ENCODE data around the gene ZNRF3.
"Not testable (repeated sequence)": the region's sequence is repeated elsewhere in the genome, so short reads cannot be mapped to it uniquely, and the experiment has no call there.

ZNRF3 gene

GRCh38 chr22:28884747-28885350, 1.5 kb downstream of the ZNRF3 start:
- DNase-seq (ENCODE audit: low read depth in 2 of 2), result no peak

- no peak for DNase-seq (ENCODE audit: low read depth in 2 of 2)
Measured at GRCh38 chr22:28885939-28886338, 2.6 kb downstream of the ZNRF3 start.

GRCh38 chr22:28886679-28887078, 3.3 kb downstream of the ZNRF3 start:
- not testable (repeated sequence) for DNase-seq (ENCODE audit: low read depth in 2 of 2)

- no peak for DNase-seq (ENCODE audit: low read depth in 2 of 2)
Measured at GRCh38 chr22:28887725-28888459, 4.5 kb downstream of the ZNRF3 start.

- DNase-seq (ENCODE audit: low read depth in 2 of 2), result no peak
Measured at GRCh38 chr22:28889478-28890024, 6.2 kb downstream of the ZNRF3 start.

- no peak for DNase-seq (ENCODE audit: low read depth in 2 of 2)
Measured at GRCh38 chr22:28891156-28891733, 7.9 kb downstream of the ZNRF3 start.

GRCh38 chr22:28892175-28892731, 8.9 kb downstream of the ZNRF3 start:
- no peak for DNase-seq (ENCODE audit: low read depth in 2 of 2)

- no peak for DNase-seq (ENCODE audit: low read depth in 2 of 2)
Measured at GRCh38 chr22:28893810-28894209, 10.4 kb downstream of the ZNRF3 start.

GRCh38 chr22:28894334-28894733, 11.0 kb downstream of the ZNRF3 start:
- no peak for DNase-seq (ENCODE audit: low read depth in 2 of 2)

- DNase-seq (ENCODE audit: low read depth in 2 of 2), result no peak
Measured at GRCh38 chr22:28894807-28895206, 11.4 kb downstream of the ZNRF3 start.

GRCh38 chr22:28896611-28897010, 13.2 kb downstream of the ZNRF3 start:
- DNase-seq (ENCODE audit: low read depth in 2 of 2), result no peak

- no peak for DNase-seq (ENCODE audit: low read depth in 2 of 2)
Measured at GRCh38 chr22:28898233-28898629, 14.9 kb downstream of the ZNRF3 start.

GRCh38 chr22:28899199-28899853, 16.0 kb downstream of the ZNRF3 start:
- no peak for DNase-seq (ENCODE audit: low read depth in 2 of 2)

- DNase-seq (ENCODE audit: low read depth in 2 of 2), result no peak
Measured at GRCh38 chr22:28900379-28900925, 17.1 kb downstream of the ZNRF3 start.

GRCh38 chr22:28902490-28902889, 19.1 kb downstream of the ZNRF3 start:
- DNase-seq (ENCODE audit: low read depth in 2 of 2), result no peak

- no peak for DNase-seq (ENCODE audit: low read depth in 2 of 2)
Measured at GRCh38 chr22:28903080-28903479, 19.7 kb downstream of the ZNRF3 start.

GRCh38 chr22:28903729-28904128, 20.4 kb downstream of the ZNRF3 start:
- no peak for DNase-seq (ENCODE audit: low read depth in 2 of 2)

GRCh38 chr22:28904211-28904896, 21.0 kb downstream of the ZNRF3 start:
- DNase-seq (ENCODE audit: low read depth in 2 of 2), result no peak

- DNase-seq (ENCODE audit: low read depth in 2 of 2), result no peak
Measured at GRCh38 chr22:28905256-28905832, 22.0 kb downstream of the ZNRF3 start.

- DNase-seq (ENCODE audit: low read depth in 2 of 2), result no peak
Measured at GRCh38 chr22:28906312-28906711, 22.9 kb downstream of the ZNRF3 start.

Measured in stimulated activated CD8-positive, alpha-beta memory T cell treated with anti-CD3 and anti-CD28 coated beads, Interleukin-7, amount 100 ng/mL, for 1 hour (primary cell).